ENCODE data around the gene DRG1.

DNA sequence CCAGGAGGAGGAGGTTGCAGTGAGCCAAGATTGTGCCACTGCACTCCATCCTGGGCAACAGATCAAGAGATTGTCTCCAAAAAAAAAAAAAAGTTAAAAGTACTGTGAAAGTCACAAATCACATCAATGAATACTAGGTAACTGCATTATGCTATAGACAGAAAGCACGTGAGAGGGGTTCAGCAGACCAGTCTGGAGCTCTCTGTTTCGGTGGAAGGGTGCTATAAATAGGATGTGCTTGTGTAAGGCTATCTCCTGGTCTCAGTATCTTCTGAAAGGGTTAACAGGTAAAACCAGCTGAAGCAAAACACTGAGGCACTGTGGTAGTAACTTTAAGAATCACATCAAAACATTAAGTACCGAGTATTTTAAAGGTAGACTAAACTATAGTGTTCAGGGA, 46.8 kb downstream of the DRG1 start:
- TF ChIP-seq CTCF (IDR thresholded peaks at IDR 0.05; ENCODE audit: low read depth, low read length, poor library complexity, severe bottlenecking) = no peak
- TF ChIP-seq EZH2phosphoT487 (IDR thresholded peaks at IDR 0.05; ENCODE audit: borderline replicate concordance, low read length) = no peak
